K562 (cell line): ENCODE results near the gene COQ4. TPM values are rescaled to one million over a fixed set of nuclear protein-coding genes. Genes with fewer than 3 reads are reported as not detected.
A peak's percentile ranks its signal among the peaks of the same experiment; 100 is the strongest.

ENCODE experiments used
- ATAC-seq: fragments of 200-7000 bp; cut with Tn5 transposase; 3 replicates; pipeline ENCODE4 v1.9.1; 2020; ENCODE audit warnings: moderate library complexity
- BruUV-seq: library from RNA; stranded (reverse); fragments of 400-500 nt; replicated peaks from 2 replicates; lab custom pipeline; 2021; lab: Mats Ljungman, UMichigan
- CTCF ChIA-PET: fragments of 300-600 bp; formaldehyde crosslinking; extraction: SDS; loops from one replicate; lab custom pipeline; 2021; ENCODE audit warnings: low intra/inter-chr PET ratio; lab: Yijun Ruan, JAX
- POLR2A ChIA-PET: fragments of 300-600, 350-650 bp; sonication (Branson Sonifier 250); formaldehyde crosslinking; extraction: SDS; loops from one replicate; lab custom pipeline; 2021; ENCODE audit warnings: antibody characterized with exemption, inconsistent platforms; lab: Yijun Ruan, JAX
- DNase-seq, 4 experiments: peaks; one replicate each; pipeline versions ENCODE4 v3.0.0 to v3.0.0-alpha.2; 2011 to 2018; ENCODE audit warnings: low spot score in 3 of 4, mixed read lengths in 3 of 4; ENCODE audit errors: extremely low read depth in 1 of 4
- FAIRE-seq: peaks from 2 replicates; lab custom pipeline; 2011; peaks lifted over from hg19 to GRCh38; lab: Jason Lieb, UNC
- H2AFZ ChIP-seq: 2 replicates; pipeline ENCODE4 v1.6.0; 2011; ENCODE audit warnings: low read depth, low read length, control low read depth, inconsistent platforms
- H3K27ac ChIP-seq: fragments of 200-600 bp; 3 replicates; pipeline ENCODE4 v1.8.0; 2011; ENCODE audit warnings: low read depth, mild to moderate bottlenecking, control low read depth, inconsistent platforms, low read length, moderate library complexity, mixed read lengths; ENCODE audit errors: extremely low read depth
- H3K27me3 ChIP-seq, 2 experiments: fragments of 300-600 bp in 1 of 2; 2 replicates in 1 of 2; 3 replicates in 1 of 2; pipeline versions ENCODE4 v1.6.0 to v1.8.0; 2011; ENCODE audit warnings: inconsistent platforms in 2 of 2, low read length in 2 of 2, mild to moderate bottlenecking in 1 of 2, mixed read lengths in 1 of 2, moderate library complexity in 1 of 2; ENCODE audit not compliant: control insufficient read depth in 2 of 2, insufficient read depth in 2 of 2
- H3K36me3 ChIP-seq: fragments of 300-600 bp; 3 replicates; pipeline ENCODE4 v1.8.0; 2011; ENCODE audit warnings: mild to moderate bottlenecking, low read length, inconsistent platforms; ENCODE audit not compliant: control insufficient read depth, insufficient read depth
- H3K4me1 ChIP-seq, 2 experiments: fragments of 200-600 bp in 1 of 2; replicated peaks in 1 of 2; 2 replicates in 1 of 2; 3 replicates in 1 of 2; pipeline versions ENCODE4 v1.5.1 to v1.8.0; 2011; ENCODE audit warnings: inconsistent platforms in 2 of 2, low read length in 2 of 2, mild to moderate bottlenecking in 1 of 2, mixed read lengths in 1 of 2, moderate library complexity in 1 of 2; ENCODE audit not compliant: control insufficient read depth in 2 of 2, insufficient read depth in 2 of 2
- H3K4me2 ChIP-seq: 2 replicates; pipeline ENCODE4 v1.6.1; 2011; ENCODE audit warnings: low read length, control low read depth, inconsistent platforms, mixed read lengths; ENCODE audit not compliant: insufficient read depth
- H3K4me3 ChIP-seq: fragments of 200-600 bp; sonication (generic), shearing (Covaris generic); 2 replicates; pipeline ENCODE4 v1.5.1; 2016; ENCODE audit warnings: control low read depth, inconsistent platforms
- H3K79me2 ChIP-seq: fragments of 200-600 bp; 3 replicates; pipeline ENCODE4 v1.8.0; 2011; ENCODE audit warnings: low read length, inconsistent platforms; ENCODE audit not compliant: control insufficient read depth, insufficient read depth
- H3K9ac ChIP-seq, 2 experiments: 2 replicates each; pipeline versions ENCODE4 v1.6.0 to v1.6.1; 2011; ENCODE audit warnings: low read depth in 2 of 2, low read length in 2 of 2, control low read depth in 1 of 2, inconsistent platforms in 1 of 2, mild to moderate bottlenecking in 1 of 2, mixed read lengths in 1 of 2; ENCODE audit not compliant: insufficient read depth in 1 of 2
- H3K9me1 ChIP-seq: one replicate; pipeline ENCODE4 v1.6.0; 2011; ENCODE audit warnings: inconsistent platforms, mild to moderate bottlenecking, low read length, moderate library complexity; ENCODE audit not compliant: control insufficient read depth, insufficient read depth
- H3K9me3 ChIP-seq: replicated peaks from 2 replicates; pipeline ENCODE4 v1.5.1; 2011; ENCODE audit warnings: low read depth, low read length, inconsistent platforms; ENCODE audit not compliant: control insufficient read depth, insufficient read depth
- H4K20me1 ChIP-seq: replicated peaks from 2 replicates; pipeline ENCODE4 v1.6.1; 2011; ENCODE audit warnings: low read length, inconsistent platforms, mixed read lengths; ENCODE audit not compliant: control insufficient read depth, insufficient read depth
- BHLHE40 ChIP-seq: IDR thresholded peaks from 2 replicates; pipeline ENCODE4 v1.6.1; 2011; ENCODE audit warnings: low read length, improper control_type of control experiment
- CTBP1 ChIP-seq: fragments of 450-650 bp; IDR thresholded peaks from 2 replicates; pipeline ENCODE4 v1.6.1; 2016; ENCODE audit warnings: borderline replicate concordance
- DEAF1 ChIP-seq: fragments of 450-650 bp; formaldehyde crosslinking; IDR thresholded peaks from 2 replicates; pipeline ENCODE4 v1.4.0; 2020; ENCODE audit warnings: mild to moderate bottlenecking, moderate library complexity
- FOXP1 ChIP-seq: sonication (generic); formaldehyde crosslinking; IDR thresholded peaks from 2 replicates; pipeline ENCODE4 v1.8.0; 2022; ENCODE audit warnings: mild to moderate bottlenecking, missing genetic modification reagents
- HCFC1 ChIP-seq: IDR thresholded peaks from 2 replicates; pipeline ENCODE4 v1.6.1; 2012; ENCODE audit warnings: low read depth, low read length, improper control_type of control experiment
- STAT6 ChIP-seq: sonication (generic); formaldehyde crosslinking; IDR thresholded peaks from 2 replicates; pipeline ENCODE4 v1.8.1; 2023; ENCODE audit warnings: mild to moderate bottlenecking, missing genetic modification reagents
- TBL1XR1 ChIP-seq, 2 experiments: IDR thresholded peaks; 2 replicates each; pipeline ENCODE4 v1.6.1; 2012; ENCODE audit warnings: improper control_type of control experiment in 2 of 2, low read length in 2 of 2, mild to moderate bottlenecking in 1 of 2
- TEAD4 ChIP-seq, 2 experiments: sonication (generic) in 1 of 2; formaldehyde crosslinking in 1 of 2; IDR thresholded peaks; 2 replicates each; pipeline versions ENCODE4 v1.6.1 to v1.8.0; 2012 to 2022; ENCODE audit warnings: borderline replicate concordance in 1 of 2, inconsistent platforms in 1 of 2, low read length in 1 of 2, mild to moderate bottlenecking in 1 of 2, missing genetic modification reagents in 1 of 2
- UBTF ChIP-seq, 2 experiments: IDR thresholded peaks; 2 replicates each; pipeline ENCODE4 v1.6.1; 2012; ENCODE audit warnings: improper control_type of control experiment in 2 of 2, low read depth in 2 of 2, low read length in 2 of 2, borderline replicate concordance in 1 of 2
- ZNF143 ChIP-seq: sonication (generic); formaldehyde crosslinking; IDR thresholded peaks from 2 replicates; pipeline ENCODE4 v1.9.0; 2022; ENCODE audit warnings: mild to moderate bottlenecking, missing genetic modification reagents
- WGBS: fragments of 100-300 bp; shearing (Covaris generic); methylation state at CpG from one replicate; pipeline ENCODE4 v1.1.6; 2016; ENCODE audit warnings: low coverage, mixed read lengths; ENCODE audit not compliant: insufficient coverage; ENCODE audit errors: missing lambda C conversion rate; 5-methylcytosine and 5-hydroxymethylcytosine counted together
- in situ Hi-C: fragments of 300-500 bp; cut with MboI; formaldehyde crosslinking; loops from 4 replicates; pipeline ENCODE4 v1.15.0; 2018; ENCODE audit warnings: inconsistent platforms, mixed read lengths
- intact Hi-C: fragments of 100-400 bp; cut with micrococcal nuclease; formaldehyde crosslinking; loops from 2 replicates; pipeline ENCODE4 v1.14.2; 2022
- polyA plus RNA-seq, 8 experiments: library from polyadenylated mRNA; depleted of rRNA in 4 of 8; stranded (reverse) in 5 of 8; unstranded in 3 of 8; fragments of >200 nt; fragmentation: Nextera tagmentation in 2 of 8; fragmentation: Illumina TruSeq in 1 of 8; extraction: Ambion mirVana in 2 of 8; extraction: Trizol in 1 of 8; gene quantifications; 2 replicates each; pipeline versions ENCODE4 v1.2.1 to v1.2.3, GENCODE V29; 2011 to 2014; ENCODE audit warnings: inconsistent platforms in 1 of 8, missing spikeins in 1 of 8
- total RNA-seq, 7 experiments: library from RNA; depleted of rRNA in 6 of 7; stranded (reverse); fragments of >200 nt in 6 of 7; fragmentation: Illumina TruSeq in 2 of 7; extraction: Trizol in 2 of 7; gene quantifications; 2 replicates each; pipeline versions ENCODE4 v1.2.1 to v1.2.3, GENCODE V29; 2011 to 2021; ENCODE audit warnings: low replicate concordance in 1 of 7

The COQ4 gene
- total and polyA plus RNA-seq, 9 of the 15 experiments (the other 6 are each of a cell fraction or from before 2014, with no cell fraction given), result 9.1 to 135 (median 67.2) TPM

- in situ Hi-C loops, result loop anchor here (5.0 kb wide), 1 partner anchor 356 kb away; no protein-coding TSS in a partner anchor
- ChIA-PET CTCF (interaction anchor here (0.9 to 2.2 kb wide), 5 partner anchors 45 to 138 kb away, joined by 3 to 9 read pairs (median 5); partner anchors contain the start of gene DNM1), POLR2A (interaction anchor here (0.6 to 1.5 kb wide), 17 partner anchors 9 to 1544 kb away, joined by 3 to 12 read pairs (median 3); partner anchors contain the start of genes PKN3 and URM1)
- H2AFZ ChIP-seq, result peak overlapping the region; percentile 64
- H3K4me2 ChIP-seq, result peak overlapping the region; percentile 83
- no peaks in the 10 kb centered on the region for H4K20me1 ChIP-seq
- BruUV-seq, result no TSS peak
- WGBS, result 24% methylated on average over 13 of the region's 13 CpGs
- H3K79me2 ChIP-seq, result peaks cover 17% of the 10 kb centered on the region
- peaks cover 10 to 17% of the 10 kb centered on the region in 2 experiments; a peak in 4 of 5 replicates for H3K4me1 ChIP-seq
- H3K9me3 ChIP-seq, result no peaks in the 10 kb centered on the region
- peak overlapping the region; percentile 52 for H3K4me3 ChIP-seq
- intact Hi-C loops, result loop anchor here (1.0 to 10.0 kb wide), 6 partner anchors 46 to 1449 kb away; no protein-coding TSS in a partner anchor
- DNase-seq (peak; percentile 85 to 95 (median 88)), FAIRE-seq (peak; percentile 88), ATAC-seq (peak; percentile 83)
- H3K27ac ChIP-seq, result peak overlapping the region; percentile 62; the same call in 1 of the 3 replicates
- H3K36me3 ChIP-seq, result peaks cover 57% of the 10 kb centered on the region
- peak overlapping the region; percentile 62 to 99 for H3K9ac ChIP-seq
- no peaks in the 10 kb centered on the region for H3K9me1 ChIP-seq
- no peaks in the 10 kb centered on the region for H3K27me3 ChIP-seq
- TF ChIP-seq STAT6 (CRISPR knock-in tag), result peak; percentile 56; the same call in 1 of the 2 replicates
- peak; percentile 56 for TF ChIP-seq BHLHE40
- TF ChIP-seq TEAD4 (IDR thresholded peaks at IDR 0.05; ENCODE audit: low read length), result no peak
- TF ChIP-seq TEAD4 (CRISPR knock-in tag; IDR thresholded peaks at IDR 0.05; ENCODE audit: borderline replicate concordance), result 0 out of 2 replicates have a peak, but pooled peaks have one; percentile 48
- peak in 1 of 2 experiments; percentile 64; a peak in 1 of 4 replicates for TF ChIP-seq TBL1XR1 (IDR thresholded peaks at IDR 0.05; ENCODE audit: low read length in 2 of 2)
- TF ChIP-seq CTBP1, result peak; percentile 68; the same call in 1 of the 2 replicates
- TF ChIP-seq ZNF143 (CRISPR knock-in tag), result peak; percentile 60; the same call in 1 of the 2 replicates
- peak in 1 of 2 experiments; percentile 81; a peak in 1 of 4 replicates for TF ChIP-seq UBTF (IDR thresholded peaks at IDR 0.05; ENCODE audit: borderline replicate concordance in 1 of 2, low read depth in 2 of 2, low read length in 2 of 2)
- TF ChIP-seq FOXP1 (CRISPR knock-in tag), result peak; percentile 35; the same call in 1 of the 2 replicates
- peak; percentile 50; the same call in 1 of the 2 replicates for TF ChIP-seq DEAF1 (CRISPR knock-in tag)
- peak; percentile 44; the same call in 1 of the 2 replicates for TF ChIP-seq HCFC1
These were observed 18.8 kb downstream of the COQ4 start for GRCh38 chr9:128341435-128341849.
